Left lobe of liver (tissue), 2 donors: ENCODE measurements around the gene PSG7. TPM values are rescaled to one million over a fixed set of nuclear protein-coding genes. Genes with fewer than 3 reads are reported as not detected.
"Not testable (repeated sequence)": the region's sequence is repeated elsewhere in the genome, so short reads cannot be mapped to it uniquely, and the experiment has no call there.

ENCODE experiments used
- ATAC-seq: fragments of 200-7000 bp; cut with Tn5 transposase; one replicate; pipeline ENCODE4 v1.9.1; 2020; ENCODE audit warnings: mild to moderate bottlenecking, moderate library complexity
- DNase-seq: peaks from one replicate; pipeline ENCODE4 v3.0.0-alpha.2; 2020; ENCODE audit warnings: low spot score
- total RNA-seq: library from RNA; stranded (reverse); gene quantifications from one replicate; pipeline ENCODE4 v1.2.1, GENCODE V29; 2021
- donor health status: DM: no; HTN: no; CAD: no; lungs with moderate emphysema.
- donor health status: DM: no; HTN: yes; CAD: no.

The PSG7 gene
- total RNA-seq = not detected

DNA sequence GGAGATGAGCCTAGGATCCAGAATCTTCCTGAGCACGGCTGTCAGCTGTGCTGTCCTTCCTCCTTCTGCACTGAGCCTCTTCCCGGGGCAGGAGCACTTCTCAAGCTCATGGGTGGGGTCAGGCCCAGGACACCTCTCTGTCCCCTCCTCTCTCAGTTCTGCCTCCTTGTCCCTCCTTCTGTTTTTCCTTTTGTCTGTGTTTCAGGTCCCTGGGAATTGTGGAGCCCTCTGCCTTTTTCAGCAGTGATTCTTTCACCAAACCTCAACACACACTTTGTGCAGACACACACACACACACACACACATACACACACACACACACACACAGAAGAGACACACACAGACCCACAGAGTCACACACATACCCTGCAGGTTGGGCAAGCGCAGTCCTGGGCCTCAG lies at the start of gene PSG7:
Gene PSG7, minus strand, starts transcription at position 101 of the 400 bp plus-strand sequence. CDS start 131 bp downstream, outside the sequence.
- DNase-seq, ATAC-seq: not testable (repeated sequence)

DNA sequence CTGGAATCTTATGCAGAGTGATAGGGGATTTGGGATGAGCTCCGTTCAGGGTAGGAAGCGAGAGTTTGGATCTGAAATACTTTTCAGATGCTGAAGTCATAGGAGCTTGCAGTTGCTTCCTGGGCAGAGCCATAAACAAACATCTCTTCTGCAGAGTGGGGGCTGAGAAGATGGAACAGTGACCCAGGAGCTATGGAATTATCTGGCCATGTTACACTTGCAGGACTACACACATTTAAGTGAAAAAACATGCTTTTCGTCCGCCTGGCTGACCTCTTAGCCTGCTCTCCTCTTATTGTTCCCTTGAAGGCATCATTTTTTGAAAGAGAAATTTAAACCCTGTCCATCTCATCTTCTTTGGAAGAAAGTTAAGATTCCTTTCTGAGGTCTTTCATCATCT lies 48.6 kb upstream of the PSG7 start:
- DNase-seq (no peak), ATAC-seq (no peak)

DNA sequence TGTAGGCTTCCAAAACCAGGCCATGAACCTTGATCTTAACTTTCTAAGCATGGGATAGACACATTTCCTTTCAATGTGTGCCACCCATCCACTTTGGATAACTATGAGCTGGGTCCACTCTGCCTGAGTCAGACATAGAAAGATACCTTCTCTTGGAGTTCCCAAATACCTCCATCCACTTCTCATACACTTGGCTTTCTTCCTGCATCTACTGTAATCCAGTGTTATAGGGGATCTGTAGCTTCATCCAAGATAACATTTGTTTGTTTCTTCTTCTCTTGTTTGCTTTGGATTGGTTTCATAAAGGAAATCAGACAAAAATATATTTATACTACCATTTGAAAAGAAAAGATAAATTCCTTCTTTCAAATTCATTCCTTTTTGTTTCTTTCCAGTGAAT lies 45.1 kb upstream of the PSG7 start:
- not testable (repeated sequence) for DNase-seq

DNA sequence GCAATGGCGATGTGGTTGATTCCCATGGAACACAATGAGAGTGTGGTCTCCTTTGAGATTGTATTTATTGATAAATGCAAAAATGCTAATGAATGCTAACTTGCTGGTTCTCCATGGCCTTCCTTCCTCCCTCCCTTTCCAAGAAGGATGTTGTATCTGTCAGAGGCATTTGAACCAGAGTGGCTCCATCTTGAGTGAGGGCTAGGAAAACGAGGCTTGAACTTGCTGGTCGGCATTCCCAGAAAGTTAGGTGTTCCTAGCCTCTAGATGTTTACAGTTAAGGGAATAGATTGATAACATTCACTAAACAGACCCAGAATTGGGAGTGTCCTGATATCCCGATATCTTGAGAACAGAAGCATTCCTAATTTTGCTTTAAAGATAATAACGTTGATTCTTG lies 34.4 kb upstream of the PSG7 start:
- DNase-seq, ATAC-seq: not testable (repeated sequence)

More for the DNA sequence above, 45.1 kb upstream of the PSG7 start:
- ATAC-seq = not testable (repeated sequence)

DNA sequence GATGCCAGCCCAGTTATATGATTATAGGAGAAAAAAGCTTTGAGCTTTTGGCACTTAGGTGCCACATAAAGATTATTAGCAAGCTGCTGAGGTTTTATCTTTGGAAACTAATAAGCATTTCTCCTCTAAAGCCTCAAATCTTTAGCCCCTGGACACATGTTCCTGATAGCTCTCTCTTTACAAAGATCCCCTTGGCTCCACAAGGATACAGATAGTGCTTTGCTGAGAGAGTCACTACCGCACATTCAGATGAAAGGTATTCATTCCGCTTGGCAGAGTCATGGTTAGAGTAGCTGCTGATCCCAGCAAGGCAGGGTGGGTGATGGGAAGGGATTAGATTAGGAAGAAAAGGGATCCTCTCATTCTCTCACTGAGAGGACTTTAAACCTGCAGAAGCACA lies 28.2 kb upstream of the PSG7 start:
- no peak for DNase-seq
- ATAC-seq = no peak

DNA sequence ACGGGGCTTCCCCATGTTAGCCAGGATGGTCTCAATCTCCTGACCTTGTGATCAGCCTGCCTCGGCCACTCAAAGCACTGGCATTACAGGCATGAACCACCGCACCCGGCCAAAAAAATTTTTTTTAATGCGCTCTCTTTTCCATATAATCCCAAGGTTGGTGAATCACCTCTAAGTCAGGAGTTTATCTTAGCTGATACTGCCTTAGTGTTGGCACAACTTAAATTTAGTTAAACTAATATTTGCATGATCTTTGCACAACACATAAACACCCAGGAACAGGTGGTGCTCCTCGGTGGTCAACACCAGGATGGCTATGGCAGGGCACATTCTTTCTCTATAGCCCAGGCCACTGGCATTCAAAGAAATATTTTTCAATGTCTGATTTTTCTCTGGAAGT lies 24.1 kb upstream of the PSG7 start:
- DNase-seq = no peak
- ATAC-seq = no peak

DNA sequence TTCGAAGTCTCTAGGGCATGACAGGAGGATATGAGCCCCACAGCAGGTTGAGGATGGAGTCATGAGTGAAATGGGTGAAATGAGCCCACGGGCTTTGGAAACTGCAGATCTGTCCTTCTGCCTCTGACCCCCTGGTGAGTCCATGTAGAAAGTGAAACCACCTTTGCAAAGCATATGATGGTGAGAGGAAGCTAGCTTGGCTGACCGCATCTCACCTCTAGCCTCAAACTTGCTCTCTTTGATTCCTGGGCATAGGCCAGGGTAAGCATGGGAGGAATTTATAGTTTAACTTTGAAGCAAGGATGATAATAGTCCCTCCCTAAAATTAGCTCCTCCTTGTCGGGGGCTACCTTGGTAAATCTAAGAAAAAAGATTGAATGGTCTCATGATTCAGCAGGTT lies 15.1 kb upstream of the PSG7 start:
- not testable (repeated sequence) for DNase-seq, ATAC-seq

DNA sequence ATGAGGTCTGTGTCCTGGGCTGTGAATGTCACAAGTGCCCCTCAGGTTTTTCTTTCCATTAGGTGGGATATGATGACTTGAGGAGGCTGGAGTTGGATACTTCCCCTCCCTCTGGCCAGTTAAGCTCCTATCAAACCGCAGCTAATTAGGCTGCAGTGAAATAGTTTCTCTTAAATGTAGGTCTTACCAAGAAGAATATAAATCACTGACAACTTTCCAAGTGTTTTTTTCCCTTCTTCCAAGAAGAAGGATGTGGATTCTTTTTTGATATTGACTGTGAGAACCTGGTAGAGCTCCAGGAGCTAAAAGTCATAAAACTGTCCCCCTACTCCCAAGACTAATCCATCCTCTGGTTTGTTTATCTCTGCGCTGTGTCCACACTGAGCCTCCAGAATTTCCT lies 14.5 kb upstream of the PSG7 start:
- DNase-seq = not testable (repeated sequence)

DNA sequence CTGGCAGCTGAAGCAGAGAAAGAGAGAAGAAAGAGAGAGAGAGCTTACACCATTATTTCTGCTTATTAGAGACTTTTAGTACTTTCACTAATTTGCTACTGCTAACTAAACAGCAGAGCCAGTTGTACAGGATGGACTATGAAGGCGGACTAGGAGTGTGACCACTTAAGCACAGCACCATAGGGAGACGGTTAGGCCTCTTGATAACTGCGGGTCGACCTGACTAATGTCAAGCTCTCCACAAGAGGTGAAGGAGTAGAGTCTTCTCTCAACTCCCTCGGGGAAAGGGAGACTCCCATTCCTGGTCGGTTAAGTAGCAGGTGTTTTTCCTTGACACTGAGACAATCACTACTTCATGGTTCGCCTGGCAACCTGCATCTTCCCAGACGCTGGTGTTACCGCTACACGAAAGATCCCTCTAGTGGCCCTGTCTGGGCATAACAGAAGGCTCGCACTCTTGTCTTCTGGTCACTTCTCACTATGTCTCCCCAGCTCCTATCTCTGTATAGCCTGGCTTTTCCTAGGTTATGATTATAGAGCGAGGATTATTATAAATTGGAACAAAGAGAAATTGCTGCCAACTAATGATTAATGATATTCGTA lies 5.3 kb upstream of the PSG7 start:
- ATAC-seq (no peak), DNase-seq (no peak)

More for the DNA sequence above, 14.5 kb upstream of the PSG7 start:
- ATAC-seq = not testable (repeated sequence)

DNA sequence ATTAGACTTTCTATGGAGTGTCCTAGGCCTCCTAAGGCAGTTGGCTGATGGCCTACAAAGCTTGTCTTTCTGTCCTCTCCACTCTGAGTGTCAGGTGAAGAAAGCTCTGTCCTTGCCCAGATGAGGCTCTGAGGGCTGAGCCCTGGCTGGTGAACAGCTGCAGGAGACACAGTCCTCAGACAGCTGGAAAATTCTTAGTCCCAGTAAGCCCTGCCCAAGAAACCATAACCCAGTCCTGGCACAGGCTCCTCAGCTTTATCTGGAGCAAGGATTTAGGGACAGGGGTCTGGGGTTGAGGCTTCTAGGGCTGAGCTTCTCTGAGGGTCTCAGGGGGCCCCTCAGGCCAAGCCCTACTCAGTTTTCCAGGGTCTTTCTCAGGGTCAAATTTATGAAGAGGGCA lies 2.3 kb downstream of the PSG7 start:
- not testable (repeated sequence) for ATAC-seq, DNase-seq

DNA sequence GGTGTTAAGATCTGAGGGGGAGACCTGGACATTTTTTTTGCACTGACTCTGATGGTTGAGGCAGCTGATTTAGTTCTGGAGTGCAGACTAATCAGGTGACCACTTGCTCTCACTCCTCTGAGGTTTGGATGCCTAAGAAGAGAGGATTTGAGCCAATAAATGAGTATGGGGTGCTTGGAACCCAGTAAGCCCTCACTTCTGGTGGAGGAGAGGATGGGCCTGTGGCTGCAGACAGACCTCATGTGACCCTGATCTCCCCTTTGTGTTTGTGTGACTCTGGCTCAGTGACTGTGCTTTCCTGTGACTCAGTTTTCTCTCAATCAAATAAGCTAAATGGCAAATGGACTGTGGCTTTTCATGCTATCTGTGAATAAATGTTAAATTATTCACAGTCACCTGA lies 2.8 kb downstream of the PSG7 start:
- not testable (repeated sequence) for DNase-seq, ATAC-seq

DNA sequence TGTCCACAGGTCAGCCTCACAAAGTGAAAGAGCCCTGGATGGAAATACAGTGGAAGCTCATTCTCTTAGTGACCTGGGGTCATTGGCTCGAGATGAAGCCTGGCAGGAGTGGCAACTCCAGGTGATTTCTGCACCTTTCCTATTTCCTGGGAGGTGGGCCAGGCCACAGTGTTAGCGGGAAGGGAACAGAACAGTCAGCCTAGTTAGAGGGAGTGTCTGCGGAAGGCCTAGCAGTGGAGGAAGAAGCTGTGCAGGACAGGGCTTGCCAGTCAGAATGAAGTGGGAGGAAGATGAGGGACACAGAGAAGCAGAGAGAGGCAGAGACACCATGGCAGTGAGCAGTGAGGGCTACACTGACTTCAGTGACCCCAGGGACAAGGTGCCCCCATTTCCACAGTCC lies 3.6 kb downstream of the PSG7 start:
- not testable (repeated sequence) for DNase-seq, ATAC-seq

DNA sequence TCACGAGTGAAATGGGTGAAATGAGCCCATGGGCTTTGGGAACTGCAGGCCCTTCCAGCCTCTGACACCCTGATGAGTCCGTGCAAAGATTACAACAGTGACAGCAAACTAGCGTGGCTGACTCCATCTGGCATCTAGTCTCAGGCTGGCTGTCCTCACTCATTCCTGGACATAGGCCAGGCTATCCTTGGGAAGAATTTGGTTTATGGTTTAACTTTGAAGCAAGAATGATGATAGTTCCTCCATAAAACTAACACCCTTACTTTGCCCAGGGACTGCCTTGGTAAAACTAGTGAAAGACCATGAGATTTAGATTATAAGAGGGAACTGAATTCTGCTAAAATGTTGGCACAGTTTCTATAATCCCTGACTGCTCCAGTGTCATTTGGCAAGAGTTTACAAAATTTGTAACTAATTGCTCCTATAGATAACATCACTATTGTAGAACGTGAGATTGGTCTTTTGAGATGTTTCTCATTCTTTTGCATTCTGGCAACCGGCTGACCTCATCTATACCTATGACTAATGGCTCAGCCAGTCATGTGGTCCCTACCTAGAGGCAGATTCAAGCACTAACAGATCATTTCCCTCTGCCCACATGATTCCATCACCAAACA lies 4.4 kb downstream of the PSG7 start:
- not testable (repeated sequence) for ATAC-seq
- DNase-seq = peak; percentile 15

DNA sequence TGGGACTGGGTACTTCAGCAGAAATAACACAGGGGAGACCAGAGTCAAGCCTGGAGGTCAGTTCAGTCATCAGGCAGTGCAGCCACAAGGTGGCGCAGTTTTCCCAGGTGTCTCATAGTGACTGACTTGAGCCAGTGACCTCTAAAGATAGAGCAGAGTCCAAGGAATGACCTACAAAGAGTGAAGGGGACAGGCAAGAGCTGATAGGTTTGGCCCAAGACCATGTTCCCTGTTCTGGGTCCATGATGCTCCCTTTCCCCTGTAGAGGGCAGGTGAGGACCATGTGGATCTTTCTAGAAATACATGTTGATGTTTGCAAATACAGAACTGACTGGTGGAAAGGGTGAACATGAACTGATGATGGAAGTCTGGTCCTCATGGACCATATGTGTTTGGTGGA lies 6.8 kb downstream of the PSG7 start:
- peak; percentile 43 for DNase-seq
- ATAC-seq = not testable (repeated sequence)

DNA sequence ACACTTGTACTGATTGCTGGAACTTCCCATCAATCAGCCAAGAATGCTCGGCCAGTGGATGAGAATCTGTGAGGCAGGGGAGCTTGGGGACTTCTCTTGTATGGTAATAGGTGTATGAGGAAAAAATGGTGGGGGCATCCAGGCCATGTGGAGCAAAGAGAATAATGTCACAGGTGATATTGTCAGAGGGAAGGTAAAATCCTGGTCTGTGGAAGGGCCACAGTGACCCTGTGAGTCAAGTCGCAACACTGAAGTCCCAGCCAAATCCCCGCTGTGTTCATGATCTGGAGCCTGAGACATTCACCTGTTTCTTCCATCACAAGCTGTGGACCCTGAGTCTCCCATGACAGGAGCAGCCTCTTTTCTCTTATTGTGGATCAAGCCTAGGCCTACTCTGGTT lies 8.1 kb downstream of the PSG7 start:
- ATAC-seq = no peak
- peak; percentile 26 for DNase-seq

DNA sequence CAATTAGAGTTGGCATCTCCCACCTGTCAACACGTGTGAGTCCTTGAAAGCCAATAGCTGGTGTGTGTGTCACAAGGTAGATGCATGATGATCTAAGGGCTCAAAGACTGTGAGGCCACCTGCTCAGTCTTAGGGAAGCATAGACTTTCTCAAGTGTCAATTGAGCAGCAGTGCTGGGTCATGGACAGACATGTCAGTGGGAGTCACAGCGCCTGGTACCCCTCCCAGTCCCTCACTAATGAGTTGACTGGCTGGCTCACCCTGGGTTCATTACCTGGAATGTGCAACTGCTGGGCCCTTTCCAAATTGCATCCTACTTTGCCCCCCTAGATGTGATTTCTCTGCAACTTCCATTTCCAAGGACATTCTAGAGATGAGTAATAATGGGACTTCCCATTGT lies 10.2 kb downstream of the PSG7 start:
- DNase-seq (peak; percentile 16), ATAC-seq (no peak)

DNA sequence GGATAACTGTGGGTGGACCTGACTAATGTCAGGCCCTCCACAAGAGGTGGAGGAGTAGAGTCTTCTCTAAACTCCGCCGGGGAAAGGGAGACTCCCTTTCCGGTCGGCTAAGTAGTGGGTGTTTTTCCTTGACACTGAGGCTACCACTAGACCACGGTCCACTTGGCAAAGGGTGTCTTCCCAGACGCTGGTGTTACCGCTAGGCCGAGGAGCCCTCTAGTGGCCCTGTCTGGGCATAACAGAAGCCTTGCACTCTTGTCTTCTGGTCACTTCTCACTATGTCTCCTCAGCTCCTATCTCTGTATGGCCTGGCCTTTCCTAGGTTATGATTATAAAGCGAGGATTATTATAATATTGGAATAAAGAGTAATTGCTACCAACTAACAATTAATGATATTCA lies 13.9 kb downstream of the PSG7 start:
- not testable (repeated sequence) for ATAC-seq
- DNase-seq = peak; percentile 49

DNA sequence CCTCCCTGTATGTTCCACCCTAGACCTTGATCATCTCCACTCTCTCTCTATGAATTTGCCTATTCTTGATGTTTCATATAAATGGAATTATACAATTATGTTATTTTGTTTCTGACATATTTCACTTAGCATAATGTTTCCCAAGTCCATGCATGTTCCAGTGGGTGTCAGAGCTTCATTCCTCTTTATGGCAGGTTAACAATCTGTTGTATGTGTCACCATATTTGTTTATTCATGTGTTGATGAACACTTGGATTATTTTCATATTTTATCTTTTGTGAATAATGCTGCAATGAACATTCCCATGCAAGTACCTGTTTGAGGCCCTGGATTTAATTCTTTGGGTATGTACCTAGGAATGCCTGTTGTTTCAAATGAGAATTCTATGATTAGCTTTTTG lies 16.0 kb downstream of the PSG7 start:
- not testable (repeated sequence) for ATAC-seq, DNase-seq

DNA sequence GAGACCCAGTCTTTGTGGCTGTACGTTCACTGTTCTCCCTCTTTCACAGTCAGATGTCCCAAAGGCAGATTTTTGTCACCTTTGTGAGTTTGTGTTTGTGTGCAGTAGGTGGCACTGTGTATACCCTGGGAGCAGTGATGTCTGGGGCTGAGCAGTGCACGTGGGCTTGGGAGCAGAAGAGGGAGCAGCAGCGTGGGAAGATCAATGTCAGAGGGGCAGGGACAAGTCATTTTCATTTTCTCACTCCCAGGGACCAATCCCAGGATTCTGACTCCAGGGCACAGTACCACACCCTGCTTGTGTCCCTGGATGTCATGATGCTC lies 17.3 kb downstream of the PSG7 start:
- DNase-seq (peak; percentile 14), ATAC-seq (no peak)

DNA sequence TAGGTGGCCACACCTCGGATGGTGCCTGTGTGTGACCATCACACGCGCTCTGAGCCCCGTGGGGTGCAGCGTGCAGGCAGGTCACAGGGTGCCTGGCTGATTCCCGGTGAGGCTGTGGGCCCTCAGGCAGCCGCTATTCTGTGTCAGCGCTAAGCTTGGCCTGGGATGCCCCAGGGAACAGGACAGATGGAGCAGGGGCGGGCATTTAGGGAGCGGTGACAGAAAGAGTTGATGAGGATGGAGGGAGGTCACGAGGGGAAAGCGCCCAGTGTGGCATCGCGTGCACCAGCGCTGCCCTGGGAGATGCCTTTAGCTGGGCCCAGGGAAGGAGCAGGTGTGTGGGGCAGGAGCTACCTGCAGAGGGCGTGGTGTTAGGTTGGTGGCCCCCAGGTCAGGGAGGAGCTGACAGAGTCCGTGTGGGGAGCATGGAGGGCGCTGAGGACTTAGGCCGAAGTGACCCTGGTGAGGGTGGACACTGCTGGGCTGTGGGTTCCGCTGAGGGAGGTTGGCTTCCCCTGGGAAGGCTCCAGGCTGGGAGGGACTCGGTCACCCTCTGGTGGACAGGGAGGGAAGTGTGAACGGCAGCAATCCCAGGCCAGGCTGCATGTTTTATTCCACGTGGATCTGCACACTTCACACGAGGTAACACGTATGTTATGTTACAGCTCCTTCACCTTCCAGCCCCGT lies 17.8 kb downstream of the PSG7 start:
- peak; percentile 39 for DNase-seq
- ATAC-seq = not testable (repeated sequence)

DNA sequence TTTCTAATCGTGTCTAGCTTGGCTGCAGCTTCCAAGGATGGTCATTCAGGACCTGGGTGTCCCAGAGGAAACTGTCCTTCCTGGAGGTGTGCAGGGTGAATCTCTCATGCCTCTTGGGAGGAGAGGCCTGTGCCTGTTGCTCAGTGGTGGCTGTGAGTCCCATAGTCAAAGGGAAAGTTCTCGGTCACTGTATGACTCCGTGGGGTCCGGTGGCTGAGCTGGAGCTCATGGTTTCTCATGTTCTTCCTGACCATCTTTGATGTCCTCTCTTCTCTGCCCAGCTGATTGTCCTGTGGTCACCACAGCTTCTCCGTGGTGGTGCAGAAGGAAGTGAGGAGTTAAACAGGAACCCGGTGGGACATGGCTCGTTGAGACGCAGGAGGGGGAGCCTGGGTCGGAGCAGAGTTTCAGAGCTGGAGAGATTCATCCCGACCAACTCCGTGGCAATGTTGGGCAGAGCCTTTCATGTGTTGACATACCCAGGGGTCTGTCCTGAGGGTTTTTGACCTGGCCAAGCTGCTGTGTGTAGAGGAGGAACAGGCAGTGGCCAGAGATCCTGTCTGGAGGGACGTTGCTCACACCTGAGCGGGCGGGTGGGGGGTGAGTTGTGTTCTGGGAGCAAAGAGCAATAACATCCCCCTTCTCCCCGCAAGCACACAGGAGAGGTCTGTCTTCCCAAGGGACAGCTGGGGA lies 18.5 kb downstream of the PSG7 start:
- ATAC-seq = not testable (repeated sequence)
- DNase-seq = peak; percentile 21
